GM21528 (cell line): ENCODE measurements around the gene PYGO2.

Source experiments
- ATAC-seq: cut with Tn5 transposase; IDR thresholded peaks from one replicate; pipeline ENCODE4 v1.9.1; 2021; ENCODE audit warnings: mild to moderate bottlenecking, moderate library complexity; ENCODE audit not compliant: unreplicated experiment, low FRiP score

PYGO2 gene

GRCh38 chr1:154961207-154962155 lies at the start of gene PYGO2:
Gene PYGO2 (minus strand): TSS chr1:154961782. CDS start chr1:154961576, 206 bp downstream.
- ATAC-seq = peak; percentile 66

- ATAC-seq = no peak
These were observed 49.4 kb upstream of the PYGO2 start for GRCh38 chr1:155011004-155011416.

GRCh38 chr1:155010211-155010918 lies 48.8 kb upstream of the PYGO2 start:
- ATAC-seq = no peak

- ATAC-seq = no peak
These were observed 48.2 kb upstream of the PYGO2 start for GRCh38 chr1:155009742-155010141.

- ATAC-seq = no peak
These were observed 47.7 kb upstream of the PYGO2 start for GRCh38 chr1:155009221-155009711.

GRCh38 chr1:155008015-155008941 lies 46.7 kb upstream of the PYGO2 start:
- ATAC-seq = no peak

GRCh38 chr1:155007251-155007828 lies 45.8 kb upstream of the PYGO2 start:
- no peak for ATAC-seq

- no peak for ATAC-seq
These were observed 45.1 kb upstream of the PYGO2 start for GRCh38 chr1:155006601-155007101.

GRCh38 chr1:155005076-155006011 lies 43.8 kb upstream of the PYGO2 start:
- ATAC-seq = no peak

GRCh38 chr1:155004352-155005075 lies 42.9 kb upstream of the PYGO2 start:
- ATAC-seq = no peak

- no peak for ATAC-seq
These were observed 42.3 kb upstream of the PYGO2 start for GRCh38 chr1:155003766-155004351.

GRCh38 chr1:155003227-155003765 lies 41.7 kb upstream of the PYGO2 start:
- no peak for ATAC-seq

GRCh38 chr1:155002464-155003226 lies 41.1 kb upstream of the PYGO2 start, which contains the start of gene ZBTB7B:
Gene ZBTB7B (plus strand): TSS chr1:155002802. CDS start chr1:155014661, 11,859 bp downstream.
- ATAC-seq = no peak

- peak; percentile 50 for ATAC-seq
These were observed 40.3 kb upstream of the PYGO2 start for GRCh38 chr1:155001675-155002463.

GRCh38 chr1:155001425-155001674 lies 39.8 kb upstream of the PYGO2 start:
- peak; percentile 11 for ATAC-seq
